IPS-NIHi7 (cell line): Measurements from ENCODE around the gene HAP1.
"Not testable (repeated sequence)": the region's sequence is repeated elsewhere in the genome, so short reads cannot be mapped to it uniquely, and the experiment has no call there.

Source experiments
- DNase-seq: peaks from one replicate; pipeline ENCODE4 v3.0.0; 2012; ENCODE audit warnings: mixed read lengths; ENCODE audit errors: extremely low spot score

Gene HAP1

GRCh38 chr17:41724476-41725050 lies 9.9 kb downstream of the HAP1 start:
- no peak for DNase-seq

- no peak for DNase-seq
Observed at GRCh38 chr17:41723801-41724475, 10.5 kb downstream of the HAP1 start.

GRCh38 chr17:41722231-41722630 lies 12.2 kb downstream of the HAP1 start:
- DNase-seq = no peak

- no peak for DNase-seq
Observed at GRCh38 chr17:41718287-41718645, 16.2 kb downstream of the HAP1 start.

GRCh38 chr17:41717408-41718286 lies 16.8 kb downstream of the HAP1 start:
- no peak for DNase-seq

- DNase-seq = no peak
Observed at GRCh38 chr17:41711669-41712400, 22.6 kb downstream of the HAP1 start, which contains the start of gene GAST. Gene GAST, plus strand, starts transcription at chr17:41712331. Its CDS starts 3,106 bp downstream, at chr17:41715437.

- no peak for DNase-seq
Observed at GRCh38 chr17:41710472-41711090, 23.9 kb downstream of the HAP1 start.

- DNase-seq = peak; percentile 18
Observed at GRCh38 chr17:41707803-41708669, 26.4 kb downstream of the HAP1 start.

GRCh38 chr17:41705271-41705991 lies 29.0 kb downstream of the HAP1 start:
- peak; percentile 59 for DNase-seq

- no peak for DNase-seq
Observed at GRCh38 chr17:41702712-41703111, 31.7 kb downstream of the HAP1 start.

GRCh38 chr17:41700843-41701242 lies 33.6 kb downstream of the HAP1 start:
- not testable (repeated sequence) for DNase-seq

GRCh38 chr17:41697122-41697962 lies 37.1 kb downstream of the HAP1 start:
- no peak for DNase-seq

GRCh38 chr17:41695954-41696757 lies 38.3 kb downstream of the HAP1 start:
- DNase-seq = peak; percentile 72

GRCh38 chr17:41695134-41695661 lies 39.2 kb downstream of the HAP1 start:
- no peak for DNase-seq

- DNase-seq = no peak
Observed at GRCh38 chr17:41692722-41693521, 41.5 kb downstream of the HAP1 start.

- no peak for DNase-seq
Observed at GRCh38 chr17:41691031-41691777, 43.2 kb downstream of the HAP1 start.
